GM12801 (cell line): ENCODE measurements around the gene GRK6.

ENCODE experiments used
- CTCF ChIP-seq: IDR thresholded peaks from one replicate; pipeline ENCODE4 v1.5.1; 2011; ENCODE audit warnings: control low read depth; ENCODE audit not compliant: insufficient read length; ENCODE audit errors: extremely low read depth

Gene GRK6

GRCh38 chr5:177434437-177434836, 8.0 kb downstream of the GRK6 start:
- TF ChIP-seq CTCF: no peak

DNA sequence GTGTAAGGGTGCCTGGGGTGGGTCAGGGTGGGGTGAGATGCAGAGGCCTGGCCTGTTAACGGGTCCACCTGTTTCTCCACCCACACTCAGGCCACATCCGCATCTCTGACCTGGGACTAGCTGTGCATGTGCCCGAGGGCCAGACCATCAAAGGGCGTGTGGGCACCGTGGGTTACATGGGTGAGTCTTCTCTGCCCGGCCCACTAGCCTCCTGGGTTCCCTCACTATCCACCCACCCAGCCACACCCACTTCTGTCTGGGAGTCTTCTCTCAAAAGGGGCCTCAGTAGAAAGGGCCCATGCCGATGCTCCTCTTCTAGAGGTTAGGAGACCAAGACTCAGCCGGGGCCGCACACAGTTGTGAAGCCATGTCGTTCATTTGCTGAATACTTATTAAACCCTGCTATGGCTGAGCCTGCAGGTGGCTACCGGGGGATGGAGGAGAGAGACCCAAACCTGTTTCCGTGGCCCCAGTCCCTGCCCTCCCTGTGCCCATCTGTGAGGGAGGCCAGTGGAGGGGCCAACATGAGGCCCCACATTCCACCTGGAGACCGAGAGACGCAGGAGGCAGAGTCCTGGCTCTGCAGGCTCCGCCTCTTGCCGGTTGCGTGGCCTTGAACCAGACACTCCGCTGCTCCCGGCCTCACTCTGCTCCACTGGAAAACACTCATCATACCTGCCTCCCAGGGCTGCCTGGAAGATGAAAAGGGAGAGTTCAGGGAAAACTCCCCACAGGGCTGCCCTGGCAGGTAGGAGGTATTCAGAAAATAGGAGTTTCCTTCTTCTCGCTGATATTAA, 8.7 kb downstream of the GRK6 start:
- TF ChIP-seq CTCF: no peak

DNA sequence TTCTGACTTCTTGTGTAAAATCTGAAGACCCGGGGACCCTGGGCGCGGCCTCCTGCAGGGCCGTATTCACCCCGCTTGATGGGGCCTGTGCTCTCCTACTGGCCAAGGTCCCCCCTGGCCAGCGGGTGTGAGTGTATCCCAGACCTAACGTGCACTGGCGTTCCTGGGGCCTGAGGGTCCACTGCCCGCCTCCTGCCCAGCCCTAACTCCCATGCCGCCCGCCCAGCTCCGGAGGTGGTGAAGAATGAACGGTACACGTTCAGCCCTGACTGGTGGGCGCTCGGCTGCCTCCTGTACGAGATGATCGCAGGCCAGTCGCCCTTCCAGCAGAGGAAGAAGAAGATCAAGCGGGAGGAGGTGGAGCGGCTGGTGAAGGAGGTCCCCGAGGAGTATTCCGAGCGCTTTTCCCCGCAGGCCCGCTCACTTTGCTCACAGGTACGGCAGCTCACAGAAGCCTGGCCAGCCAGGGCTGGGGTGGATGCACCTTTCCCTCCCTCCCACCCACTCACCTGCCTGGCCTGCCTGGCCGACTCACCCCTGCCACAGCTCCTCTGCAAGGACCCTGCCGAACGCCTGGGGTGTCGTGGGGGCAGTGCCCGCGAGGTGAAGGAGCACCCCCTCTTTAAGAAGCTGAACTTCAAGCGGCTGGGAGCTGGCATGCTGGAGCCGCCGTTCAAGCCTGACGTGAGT, 9.5 kb downstream of the GRK6 start:
- no peak for TF ChIP-seq CTCF

DNA sequence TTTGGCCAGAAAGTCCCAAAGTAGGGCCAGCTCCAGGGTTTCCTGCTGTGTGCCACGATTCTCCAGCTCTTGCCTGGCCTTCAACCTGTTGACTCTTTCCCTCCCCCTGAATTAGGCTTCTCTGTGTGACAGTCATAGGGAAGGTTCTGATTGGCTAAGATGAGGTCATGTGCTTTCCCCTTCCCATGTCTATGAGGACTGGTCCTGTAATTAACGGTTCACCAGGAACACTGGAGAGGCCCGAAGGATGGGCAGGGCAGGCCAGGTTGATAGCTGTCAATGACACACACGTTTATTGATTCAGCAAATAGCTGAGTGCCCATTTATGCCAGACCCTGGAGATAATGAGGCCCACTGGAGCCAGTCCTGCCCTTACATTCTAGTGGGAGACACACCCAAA, 11.1 kb downstream of the GRK6 start:
- TF ChIP-seq CTCF: no peak

DNA sequence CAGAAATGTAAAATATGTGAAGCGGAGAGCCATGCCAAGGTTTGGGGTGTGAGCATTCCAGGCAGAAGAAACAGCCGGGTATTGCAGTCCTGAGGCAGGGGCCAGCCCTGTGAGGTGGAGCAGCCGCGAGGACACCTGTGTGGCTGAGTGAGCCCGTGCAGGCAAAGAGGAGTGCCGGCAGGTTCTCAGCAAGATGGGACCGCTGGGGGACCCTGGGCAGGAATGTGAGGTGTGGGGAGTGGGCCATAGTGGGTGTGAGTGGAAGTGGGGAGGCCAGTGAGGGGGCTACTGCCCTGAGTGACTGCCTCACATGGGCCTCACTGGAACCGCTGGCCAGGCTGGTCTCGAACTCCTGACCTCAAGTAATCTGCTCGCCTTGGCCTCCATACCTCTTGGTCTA, 12.0 kb downstream of the GRK6 start:
- no peak for TF ChIP-seq CTCF

DNA sequence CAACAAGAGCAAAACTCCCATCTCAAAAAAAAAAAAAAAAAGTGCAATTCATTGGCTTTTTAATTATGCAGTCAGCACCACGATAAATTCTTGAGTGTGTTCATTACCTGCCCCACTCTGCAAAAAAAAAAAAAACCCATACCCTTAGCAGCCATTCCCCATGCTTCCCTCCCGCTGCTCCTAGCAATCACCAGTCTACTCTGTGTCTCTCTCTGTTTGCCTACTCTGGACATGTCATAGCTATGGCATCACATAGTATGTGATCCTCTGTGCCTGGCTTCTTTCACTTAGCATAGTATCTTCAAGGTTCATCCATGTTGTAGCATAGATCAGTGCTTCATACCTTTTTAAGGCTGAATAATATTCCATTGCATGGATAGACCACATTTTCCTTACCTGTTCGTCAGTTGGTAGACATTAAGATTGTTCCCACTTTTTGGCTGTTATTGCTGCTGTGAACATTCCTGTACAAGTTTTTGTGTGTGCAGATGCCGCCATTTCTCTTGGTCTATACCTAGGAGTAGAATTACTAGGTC, 13.1 kb downstream of the GRK6 start:
- TF ChIP-seq CTCF: no peak

DNA sequence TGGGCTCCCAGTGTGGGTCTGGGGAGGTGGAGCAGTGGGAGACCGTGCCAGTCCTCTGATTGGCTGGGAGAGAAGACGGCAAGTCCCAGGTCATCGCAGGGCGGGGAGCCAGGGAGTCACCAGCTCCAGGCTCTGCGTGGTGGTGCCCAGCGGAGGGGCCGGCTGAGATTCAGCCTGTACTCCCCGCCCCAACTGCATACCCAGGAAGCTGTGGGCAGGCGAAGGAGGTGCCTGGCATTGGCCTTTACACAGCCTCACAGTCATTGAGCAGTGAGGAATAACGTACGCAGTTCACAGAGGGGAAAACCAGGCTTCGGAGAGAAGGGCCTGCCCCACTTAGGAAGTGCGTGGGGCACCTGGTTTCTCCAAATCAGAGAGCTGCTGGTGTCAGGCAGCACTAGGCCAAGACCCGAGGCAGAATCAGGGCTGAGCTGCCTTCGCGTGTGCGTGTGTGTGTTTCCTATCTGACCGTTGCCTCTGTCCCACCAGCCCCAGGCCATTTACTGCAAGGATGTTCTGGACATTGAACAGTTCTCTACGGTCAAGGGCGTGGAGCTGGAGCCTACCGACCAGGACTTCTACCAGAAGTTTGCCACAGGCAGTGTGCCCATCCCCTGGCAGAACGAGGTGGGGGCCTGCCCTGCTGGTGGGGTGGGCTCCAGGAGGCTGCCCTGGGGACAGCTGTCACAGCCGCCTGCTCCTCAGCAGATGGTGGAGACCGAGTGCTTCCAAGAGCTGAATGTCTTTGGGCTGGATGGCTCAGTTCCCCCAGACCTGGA, 13.9 kb downstream of the GRK6 start:
- TF ChIP-seq CTCF: no peak
